Activated naive CD4-positive, alpha-beta T cell treated with Interleukin-2 at 50 U/mL for 16 hours (primary cell): ENCODE data around the gene MAGEA3.
"Not testable (repeated sequence)": the region's sequence is repeated elsewhere in the genome, so short reads cannot be mapped to it uniquely, and the experiment has no call there.

Experiments used
- DNase-seq: peaks from one replicate; pipeline ENCODE4 v3.0.0-alpha.2; 2020

The MAGEA3 gene, protein sequence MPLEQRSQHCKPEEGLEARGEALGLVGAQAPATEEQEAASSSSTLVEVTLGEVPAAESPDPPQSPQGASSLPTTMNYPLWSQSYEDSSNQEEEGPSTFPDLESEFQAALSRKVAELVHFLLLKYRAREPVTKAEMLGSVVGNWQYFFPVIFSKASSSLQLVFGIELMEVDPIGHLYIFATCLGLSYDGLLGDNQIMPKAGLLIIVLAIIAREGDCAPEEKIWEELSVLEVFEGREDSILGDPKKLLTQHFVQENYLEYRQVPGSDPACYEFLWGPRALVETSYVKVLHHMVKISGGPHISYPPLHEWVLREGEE

DNA sequence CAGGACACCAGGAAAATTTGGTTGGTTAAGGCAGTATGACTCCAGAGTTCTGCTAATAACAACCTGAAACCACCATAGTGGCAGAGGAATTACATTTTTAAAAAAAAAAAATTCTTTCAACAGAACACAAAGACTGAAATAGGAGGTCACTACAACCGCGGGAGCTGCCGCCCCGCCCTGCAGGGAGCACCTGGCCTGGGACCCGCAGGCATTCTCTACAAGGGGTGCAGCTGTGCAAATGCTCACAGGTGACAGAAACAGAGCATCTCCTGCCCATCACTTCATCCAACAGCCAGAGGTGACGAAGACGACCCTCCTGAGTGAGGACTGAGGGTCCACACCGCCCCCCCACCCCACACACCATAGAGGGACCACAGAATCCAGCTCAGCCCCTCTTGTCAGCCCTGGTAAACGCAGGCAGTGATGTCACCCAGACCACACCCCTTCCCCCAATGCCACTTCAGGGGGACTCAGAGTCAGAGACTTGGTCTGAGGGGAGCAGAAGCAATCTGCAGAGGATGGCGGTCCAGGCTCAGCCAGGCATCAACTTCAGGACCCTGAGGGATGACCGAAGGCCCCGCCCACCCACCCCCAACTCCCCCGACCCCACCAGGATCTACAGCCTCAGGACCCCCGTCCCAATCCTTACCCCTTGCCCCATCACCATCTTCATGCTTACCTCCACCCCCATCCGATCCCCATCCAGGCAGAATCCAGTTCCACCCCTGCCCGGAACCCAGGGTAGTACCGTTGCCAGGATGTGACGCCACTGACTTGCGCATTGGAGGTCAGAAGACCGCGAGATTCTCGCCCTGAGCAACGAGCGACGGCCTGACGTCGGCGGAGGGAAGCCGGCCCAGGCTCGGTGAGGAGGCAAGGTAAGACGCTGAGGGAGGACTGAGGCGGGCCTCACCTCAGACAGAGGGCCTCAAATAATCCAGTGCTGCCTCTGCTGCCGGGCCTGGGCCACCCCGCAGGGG is at the start of gene MAGEA3:
MAGEA3 (plus strand) TSS at position 843 of the 980 bp plus-strand sequence. CDS start 2,039 bp downstream, outside the sequence.
- DNase-seq, result not testable (repeated sequence)

- DNase-seq, result no peak
Measured at GRCh38 chrX:152652060-152652459, 46.5 kb upstream of the MAGEA3 start.

DNA sequence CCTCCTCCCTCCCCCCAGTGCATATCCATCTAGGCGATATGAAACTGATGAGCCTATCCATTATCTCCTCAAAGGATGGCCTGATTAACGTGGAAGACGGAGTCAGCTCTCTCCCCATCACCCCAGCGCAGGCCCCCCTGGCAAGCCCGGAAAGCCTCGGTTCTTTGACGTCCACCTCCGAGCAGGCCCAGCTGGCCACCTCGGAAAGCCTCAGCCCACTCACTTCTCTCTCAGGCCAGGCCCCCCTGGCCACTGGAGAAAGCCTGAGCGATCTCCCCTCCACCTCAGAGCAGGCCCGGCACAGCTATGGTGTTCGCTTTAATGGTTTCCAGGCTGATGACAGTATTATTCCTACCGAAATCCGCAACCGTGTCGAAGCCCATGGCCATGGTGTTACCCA is 46.1 kb upstream of the MAGEA3 start:
- DNase-seq, result no peak

DNA sequence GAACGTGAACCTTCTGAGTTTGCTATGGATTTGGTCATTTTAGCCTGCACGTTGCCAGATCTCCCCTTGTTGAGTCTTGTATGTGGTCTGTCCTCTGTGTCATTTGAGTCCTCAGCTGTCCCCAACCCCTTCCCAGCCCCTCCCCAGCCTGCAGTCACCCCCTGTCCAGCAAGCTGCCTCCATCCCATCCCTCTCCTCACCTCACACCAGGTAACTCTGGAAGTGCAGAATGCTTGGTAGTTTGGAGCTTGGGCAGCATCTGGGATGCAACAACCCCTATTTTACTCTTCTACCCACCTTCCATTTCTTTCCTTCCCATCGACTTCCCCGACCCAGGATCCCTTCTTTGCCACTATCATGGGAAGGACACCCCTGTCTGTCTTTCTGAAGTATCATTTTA is 42.5 kb upstream of the MAGEA3 start:
- no peak for DNase-seq

GRCh38 chrX:152656890-152657289 is 41.7 kb upstream of the MAGEA3 start:
- no peak for DNase-seq

GRCh38 chrX:152658302-152658701 is 40.3 kb upstream of the MAGEA3 start:
- DNase-seq, result no peak

- no peak for DNase-seq
Measured at GRCh38 chrX:152663086-152663485, 35.5 kb upstream of the MAGEA3 start.

- DNase-seq, result no peak
Measured at GRCh38 chrX:152674135-152674534, 24.5 kb upstream of the MAGEA3 start.

GRCh38 chrX:152674652-152675051 is 23.9 kb upstream of the MAGEA3 start:
- not testable (repeated sequence) for DNase-seq

GRCh38 chrX:152681012-152681411 is 17.6 kb upstream of the MAGEA3 start:
- DNase-seq, result not testable (repeated sequence)

GRCh38 chrX:152700390-152700789 is 1.8 kb downstream of the MAGEA3 start:
- not testable (repeated sequence) for DNase-seq

DNA sequence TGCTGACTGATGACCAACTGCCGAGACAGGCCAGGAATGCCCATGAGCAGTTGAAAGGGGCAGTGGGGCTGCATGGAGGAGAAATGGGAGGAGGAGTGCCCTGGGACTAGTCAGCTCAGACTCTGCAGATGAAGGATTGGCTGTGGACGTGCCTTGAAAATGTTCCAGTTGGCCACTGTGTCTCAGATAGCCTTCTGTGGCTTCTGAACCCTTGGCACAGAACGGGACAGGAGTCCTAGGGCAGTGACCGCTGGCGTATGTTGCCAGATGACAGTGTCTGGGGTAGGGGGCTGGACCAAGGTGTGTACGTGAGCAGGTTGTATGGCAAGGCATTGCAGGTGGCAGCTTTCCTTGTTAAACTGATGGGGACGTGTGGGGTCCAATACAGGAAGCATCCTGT is 7.9 kb downstream of the MAGEA3 start:
- not testable (repeated sequence) for DNase-seq

DNA sequence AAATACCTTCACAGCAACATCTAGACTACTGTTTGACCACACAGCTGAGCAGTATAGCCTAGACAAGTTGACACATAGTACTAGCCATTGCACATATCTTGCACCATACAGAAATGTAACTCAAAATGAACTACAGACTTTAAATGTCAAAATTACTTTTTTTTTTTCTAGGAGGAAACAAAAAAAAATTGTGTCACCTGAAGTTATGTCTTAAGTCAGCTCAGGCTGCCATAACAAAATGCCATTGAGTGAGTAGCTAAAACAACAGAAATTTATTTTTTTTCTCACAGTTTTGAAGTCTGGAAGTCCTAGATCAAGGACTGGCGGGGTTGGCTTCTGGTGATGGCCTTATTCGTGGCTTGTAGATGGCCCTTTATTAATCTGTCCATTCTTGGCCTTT is 10.6 kb downstream of the MAGEA3 start, which contains the start of gene CSAG2:
CSAG2 (minus strand) TSS at position 101 of the 400 bp plus-strand sequence. CDS start 161 bp downstream, outside the sequence.
- DNase-seq, result not testable (repeated sequence)

DNA sequence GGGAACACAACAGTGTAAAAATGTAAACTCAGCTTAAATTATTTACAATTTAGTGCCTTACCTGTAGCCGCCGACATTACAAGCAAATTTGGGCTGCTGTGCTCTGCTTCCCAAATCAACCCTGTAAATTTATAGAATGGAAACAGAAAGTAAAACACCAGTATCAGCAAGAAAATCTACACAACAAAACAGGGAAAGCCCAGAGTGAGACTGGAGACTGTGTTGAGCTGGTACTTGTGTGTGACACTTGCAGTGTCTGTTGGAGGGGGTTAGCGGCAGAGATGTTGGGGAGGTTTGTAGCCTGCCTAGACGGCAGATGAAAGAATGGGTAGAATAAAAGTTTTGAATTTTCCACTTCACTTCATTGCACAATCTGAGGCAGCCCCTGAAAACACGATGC is 14.6 kb downstream of the MAGEA3 start:
- not testable (repeated sequence) for DNase-seq

DNA sequence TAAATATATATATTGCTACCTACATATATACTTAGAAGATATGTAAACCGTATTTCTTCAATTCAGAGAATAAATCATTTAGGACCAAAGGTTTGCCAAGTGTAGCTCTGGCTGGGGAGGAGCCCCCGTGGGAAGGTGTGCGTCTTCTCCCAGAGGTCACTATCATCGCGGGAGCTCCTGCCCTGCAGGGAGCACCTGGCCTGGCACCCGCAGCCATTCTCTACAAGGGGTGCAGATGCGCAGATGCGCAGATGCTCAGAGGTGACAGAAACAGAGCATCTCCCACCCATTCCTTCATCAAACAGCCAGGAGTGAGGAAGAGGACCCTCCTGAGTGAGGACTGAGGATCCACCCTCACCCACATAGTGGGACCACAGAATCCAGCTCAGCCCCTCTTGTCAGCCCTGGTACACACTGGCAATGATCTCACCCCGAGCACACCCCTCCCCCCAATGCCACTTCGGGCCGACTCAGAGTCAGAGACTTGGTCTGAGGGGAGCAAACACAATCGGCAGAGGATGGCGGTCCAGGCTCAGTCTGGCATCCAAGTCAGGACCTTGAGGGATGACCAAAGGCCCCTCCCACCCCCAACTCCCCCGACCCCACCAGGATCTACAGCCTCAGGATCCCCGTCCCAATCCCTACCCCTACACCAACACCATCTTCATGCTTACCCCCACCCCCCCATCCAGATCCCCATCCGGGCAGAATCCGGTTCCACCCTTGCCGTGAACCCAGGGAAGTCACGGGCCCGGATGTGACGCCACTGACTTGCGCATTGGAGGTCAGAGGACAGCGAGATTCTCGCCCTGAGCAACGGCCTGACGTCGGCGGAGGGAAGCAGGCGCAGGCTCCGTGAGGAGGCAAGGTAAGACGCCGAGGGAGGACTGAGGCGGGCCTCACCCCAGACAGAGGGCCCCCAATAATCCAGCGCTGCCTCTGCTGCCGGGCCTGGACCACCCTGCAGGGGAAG is 15.5 kb downstream of the MAGEA3 start, which contains the start of gene MAGEA2B:
MAGEA2B (plus strand) TSS at position 814 of the 973 bp plus-strand sequence. CDS start 2,479 bp downstream, outside the sequence.
- DNase-seq, result not testable (repeated sequence)

DNA sequence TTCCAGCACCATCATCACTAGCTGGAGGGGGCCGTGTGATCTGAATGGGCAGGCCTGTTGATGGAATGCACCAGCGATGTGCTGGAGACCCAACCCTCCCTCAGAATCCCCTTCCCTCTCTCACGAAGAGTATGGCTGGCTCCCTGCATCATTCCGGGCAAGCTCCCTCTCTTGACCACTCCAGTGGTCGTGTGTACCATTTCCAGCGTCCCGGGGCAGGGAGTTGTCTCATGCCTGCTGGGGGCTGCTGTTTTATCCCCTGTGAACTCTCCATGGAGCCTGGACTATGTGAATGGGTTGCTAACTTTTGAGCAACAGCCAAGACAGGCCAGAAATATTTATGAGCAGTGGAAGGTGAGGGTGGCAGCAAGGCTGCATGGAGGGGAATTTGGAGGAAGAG is 26.8 kb downstream of the MAGEA3 start:
- no peak for DNase-seq

DNA sequence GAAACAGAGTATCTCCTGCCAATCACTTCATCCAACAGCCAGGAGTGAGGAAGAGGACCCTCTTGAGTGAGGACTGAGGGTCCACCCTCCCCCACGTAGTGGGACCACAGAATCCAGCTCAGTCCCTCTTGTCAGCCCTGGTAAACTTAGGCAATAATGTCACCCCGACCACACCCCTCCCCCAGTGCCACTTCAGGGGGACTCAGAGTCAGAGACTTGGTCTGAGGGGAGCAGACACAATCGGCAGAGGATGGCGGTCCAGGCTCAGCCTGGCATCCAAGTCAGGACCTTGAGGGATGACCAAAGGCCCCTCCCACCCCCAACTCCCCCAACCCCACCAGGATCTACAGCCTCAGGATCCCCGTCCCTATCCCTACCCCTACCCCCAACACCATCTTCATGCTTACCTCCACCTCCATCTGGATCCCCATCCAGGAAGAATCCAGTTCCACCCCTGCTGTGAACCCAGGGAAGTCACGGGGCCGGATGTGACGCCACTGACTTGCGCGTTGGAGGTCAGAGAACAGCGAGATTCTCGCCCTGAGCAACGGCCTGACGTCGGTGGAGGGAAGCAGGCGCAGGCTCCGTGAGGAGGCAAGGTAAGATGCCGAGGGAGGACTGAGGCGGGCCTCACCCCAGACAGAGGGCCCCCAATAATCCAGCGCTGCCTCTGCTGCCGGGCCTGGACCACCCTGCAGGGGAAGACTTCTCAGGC is 34.8 kb downstream of the MAGEA3 start, which contains the start of the genes CSAG1 and MAGEA12:
CSAG1 (minus strand) TSS at position 461 of the 715 bp plus-strand sequence. CDS start 1,261 bp downstream, outside the sequence.
MAGEA12 (plus strand) TSS at position 497 of the 715 bp plus-strand sequence. CDS start 2,405 bp downstream, outside the sequence.
- no peak for DNase-seq

DNA sequence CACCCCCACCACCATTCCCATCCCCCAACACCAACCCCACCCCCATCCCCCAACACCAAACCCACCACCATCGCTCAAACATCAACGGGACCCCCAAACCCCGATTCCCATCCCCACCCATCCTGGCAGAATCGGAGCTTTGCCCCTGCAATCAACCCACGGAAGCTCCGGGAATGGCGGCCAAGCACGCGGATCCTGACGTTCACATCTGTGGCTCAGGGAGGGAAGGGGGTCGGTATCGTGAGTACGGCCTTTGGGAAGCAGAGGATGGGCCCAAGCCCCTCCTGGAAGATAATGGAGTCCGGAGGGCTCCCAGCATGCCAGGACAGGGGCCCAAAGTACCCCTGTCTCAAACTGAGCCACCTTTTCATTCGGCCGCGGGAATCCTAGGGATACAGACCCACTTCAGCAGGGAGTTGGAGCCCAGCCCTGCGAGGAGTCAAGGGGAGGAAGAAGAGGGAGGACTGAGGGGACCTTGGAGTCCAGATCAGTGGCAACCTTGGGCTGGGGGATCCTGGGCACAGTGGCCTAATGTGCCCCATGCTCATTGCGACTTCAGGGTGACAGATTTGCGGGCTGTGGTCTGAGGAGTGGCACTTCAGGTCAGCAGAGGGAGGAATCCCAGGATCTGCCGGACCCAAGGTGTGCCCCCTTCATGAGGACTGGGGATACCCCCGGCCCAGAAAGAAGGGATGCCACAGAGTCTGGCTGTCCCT is 35.7 kb downstream of the MAGEA3 start:
- DNase-seq, result not testable (repeated sequence)

DNA sequence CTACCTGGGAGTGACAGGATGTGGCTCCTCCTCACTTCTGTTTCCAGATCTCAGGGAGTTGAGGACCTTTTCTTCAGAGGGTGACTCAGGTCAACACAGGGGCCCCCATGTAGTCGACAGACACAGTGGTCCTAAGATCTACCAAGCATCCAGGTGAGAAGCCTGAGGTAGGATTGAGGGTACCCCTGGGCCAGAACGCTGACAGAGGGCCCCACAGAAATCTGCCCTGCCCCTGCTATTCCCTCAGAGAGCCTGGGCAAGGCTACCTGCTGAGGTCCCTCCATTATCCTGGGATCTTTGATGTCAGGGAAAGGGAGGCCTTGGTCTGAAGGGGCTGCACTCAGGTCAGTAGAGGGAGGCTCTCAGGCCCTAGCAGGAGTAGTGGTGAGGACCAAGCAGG is 36.5 kb downstream of the MAGEA3 start:
- DNase-seq, result no peak

DNA sequence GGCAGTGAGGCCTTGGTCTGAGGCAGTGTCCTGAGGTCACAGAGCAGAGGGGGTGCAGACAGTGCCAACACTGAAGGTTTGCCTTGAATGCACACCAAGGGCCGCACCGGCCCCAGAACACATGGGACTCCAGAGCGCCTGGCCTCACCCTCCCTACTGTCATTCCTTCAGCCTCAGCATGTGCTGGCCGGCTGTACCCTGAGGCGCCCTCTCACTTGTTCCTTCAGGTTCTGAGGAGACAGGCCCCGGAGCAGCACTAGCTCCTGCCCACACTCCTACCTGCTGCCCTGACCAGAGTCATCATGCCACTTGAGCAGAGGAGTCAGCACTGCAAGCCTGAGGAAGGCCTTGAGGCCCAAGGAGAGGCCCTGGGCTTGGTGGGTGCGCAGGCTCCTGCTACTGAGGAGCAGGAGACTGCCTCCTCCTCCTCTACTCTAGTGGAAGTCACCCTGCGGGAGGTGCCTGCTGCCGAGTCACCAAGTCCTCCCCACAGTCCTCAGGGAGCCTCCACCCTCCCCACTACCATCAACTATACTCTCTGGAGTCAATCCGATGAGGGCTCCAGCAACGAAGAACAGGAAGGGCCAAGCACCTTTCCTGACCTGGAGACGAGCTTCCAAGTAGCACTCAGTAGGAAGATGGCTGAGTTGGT is 37.4 kb downstream of the MAGEA3 start:
- no peak for DNase-seq
